Measurements from ENCODE around the gene PRRT1.
A peak's percentile ranks its signal among the peaks of the same experiment; 100 is the strongest.
"Not testable (repeated sequence)": the region's sequence is repeated elsewhere in the genome, so short reads cannot be mapped to it uniquely, and the experiment has no call there.

The PRRT1 gene

GRCh38 chr6:32187725-32188380 lies 36.1 kb upstream of the PRRT1 start:
- H3K27ac ChIP-seq (ENCODE audit: insufficient read depth, low read depth, low read length, poor library complexity, severe bottlenecking); H3K27me3 ChIP-seq (ENCODE audit: control insufficient read depth, insufficient read depth, low read length, poor library complexity, severe bottlenecking); H3K9me3 ChIP-seq (ENCODE audit: control insufficient read depth, low read length): not testable (repeated sequence)
- Histone ChIP-seq H3K36me3 (ENCODE audit: control insufficient read depth, insufficient read depth, low read length) (peaks cover 20% of the 10 kb centered on the region), H3K4me3 (ENCODE audit: insufficient read depth, low read depth, low read length) (peak overlapping the region; percentile 58), H3K4me1 (ENCODE audit: control insufficient read depth, insufficient read depth, low read length) (peaks cover 30% of the 10 kb centered on the region)
- 91% methylated on average over 18 of the region's 18 CpGs for WGBS, 2 experiments

- no peak overlapping the region for H3K27ac ChIP-seq (ENCODE audit: insufficient read depth, low read depth, low read length, poor library complexity, severe bottlenecking)
- peaks cover 24% of the 10 kb centered on the region for H3K36me3 ChIP-seq (ENCODE audit: control insufficient read depth, insufficient read depth, low read length)
- H3K27me3 ChIP-seq (ENCODE audit: control insufficient read depth, insufficient read depth, low read length, poor library complexity, severe bottlenecking) = no peaks in the 10 kb centered on the region
- no peaks in the 10 kb centered on the region for H3K9me3 ChIP-seq (ENCODE audit: control insufficient read depth, low read length)
- 96% methylated on average over 12 of the region's 12 CpGs for WGBS, 2 experiments
- peaks cover 23% of the 10 kb centered on the region for H3K4me1 ChIP-seq (ENCODE audit: control insufficient read depth, insufficient read depth, low read length)
- H3K4me3 ChIP-seq (ENCODE audit: insufficient read depth, low read depth, low read length) = no peak overlapping the region
These were observed 35.4 kb upstream of the PRRT1 start for GRCh38 chr6:32187009-32187709.

GRCh38 chr6:32186151-32186840 lies 34.6 kb upstream of the PRRT1 start:
- Histone ChIP-seq H3K36me3 (ENCODE audit: control insufficient read depth, insufficient read depth, low read length) (peaks cover 27% of the 10 kb centered on the region), H3K4me1 (ENCODE audit: control insufficient read depth, insufficient read depth, low read length) (peaks cover 16% of the 10 kb centered on the region)
- 90 to 93% methylated on average over 10 of the region's 10 CpGs for WGBS, 2 experiments
- not testable (repeated sequence) for H3K27me3 ChIP-seq (ENCODE audit: control insufficient read depth, insufficient read depth, low read length, poor library complexity, severe bottlenecking); H3K4me3 ChIP-seq (ENCODE audit: insufficient read depth, low read depth, low read length); H3K27ac ChIP-seq (ENCODE audit: insufficient read depth, low read depth, low read length, poor library complexity, severe bottlenecking); H3K9me3 ChIP-seq (ENCODE audit: control insufficient read depth, low read length)

- not testable (repeated sequence) for H3K4me3 ChIP-seq (ENCODE audit: insufficient read depth, low read depth, low read length); H3K9me3 ChIP-seq (ENCODE audit: control insufficient read depth, low read length); H3K27me3 ChIP-seq (ENCODE audit: control insufficient read depth, insufficient read depth, low read length, poor library complexity, severe bottlenecking); H3K27ac ChIP-seq (ENCODE audit: insufficient read depth, low read depth, low read length, poor library complexity, severe bottlenecking)
- 31 to 38% methylated on average over 10 to 11 of the region's 11 CpGs for WGBS, 2 experiments
- Histone ChIP-seq H3K36me3 (ENCODE audit: control insufficient read depth, insufficient read depth, low read length) (peaks cover 27% of the 10 kb centered on the region), H3K4me1 (ENCODE audit: control insufficient read depth, insufficient read depth, low read length) (peaks cover 13% of the 10 kb centered on the region)
These were observed 34.0 kb upstream of the PRRT1 start for GRCh38 chr6:32185681-32186131.

- Histone ChIP-seq H3K9me3 (ENCODE audit: control insufficient read depth, low read length) (no peaks in the 10 kb centered on the region), H3K36me3 (ENCODE audit: control insufficient read depth, insufficient read depth, low read length) (peaks cover 27% of the 10 kb centered on the region), H3K4me1 (ENCODE audit: control insufficient read depth, insufficient read depth, low read length) (peaks cover 15% of the 10 kb centered on the region), H3K27me3 (ENCODE audit: control insufficient read depth, insufficient read depth, low read length, poor library complexity, severe bottlenecking) (no peaks in the 10 kb centered on the region), H3K27ac (ENCODE audit: insufficient read depth, low read depth, low read length, poor library complexity, severe bottlenecking) (no peak within 1 kb of the TSS), H3K4me3 (ENCODE audit: insufficient read depth, low read depth, low read length) (no peak within 1 kb of the TSS)
- 85 to 87% methylated on average over 6 of the region's 6 CpGs for WGBS, 2 experiments
These were observed 32.4 kb upstream of the PRRT1 start, which contains the start of gene AGER for GRCh38 chr6:32184084-32184640. AGER (minus strand) TSS chr6:32184253; CDS start chr6:32184222, 31 bp downstream.

GRCh38 chr6:32183483-32184083 lies 31.8 kb upstream of the PRRT1 start:
- H3K36me3 ChIP-seq (ENCODE audit: control insufficient read depth, insufficient read depth, low read length) = peaks cover 27% of the 10 kb centered on the region

GRCh38 chr6:32183030-32183429 lies 31.3 kb upstream of the PRRT1 start:
- WGBS, 2 experiments = 90 to 96% methylated on average over 3 of the region's 3 CpGs
- Histone ChIP-seq H3K9me3 (ENCODE audit: control insufficient read depth, low read length) (no peaks in the 10 kb centered on the region), H3K27ac (ENCODE audit: insufficient read depth, low read depth, low read length, poor library complexity, severe bottlenecking) (no peak overlapping the region), H3K4me1 (ENCODE audit: control insufficient read depth, insufficient read depth, low read length) (peaks cover 10% of the 10 kb centered on the region), H3K36me3 (ENCODE audit: control insufficient read depth, insufficient read depth, low read length) (peaks cover 27% of the 10 kb centered on the region), H3K27me3 (ENCODE audit: control insufficient read depth, insufficient read depth, low read length, poor library complexity, severe bottlenecking) (no peaks in the 10 kb centered on the region), H3K4me3 (ENCODE audit: insufficient read depth, low read depth, low read length) (no peak overlapping the region)

More at GRCh38 chr6:32183483-32184083, 31.8 kb upstream of the PRRT1 start:
- Histone ChIP-seq H3K9me3 (ENCODE audit: control insufficient read depth, low read length) (no peaks in the 10 kb centered on the region), H3K27ac (ENCODE audit: insufficient read depth, low read depth, low read length, poor library complexity, severe bottlenecking) (no peak overlapping the region), H3K4me1 (ENCODE audit: control insufficient read depth, insufficient read depth, low read length) (peaks cover 15% of the 10 kb centered on the region), H3K27me3 (ENCODE audit: control insufficient read depth, insufficient read depth, low read length, poor library complexity, severe bottlenecking) (no peaks in the 10 kb centered on the region), H3K4me3 (ENCODE audit: insufficient read depth, low read depth, low read length) (no peak overlapping the region)
- WGBS, 2 experiments = 92 to 93% methylated on average over 15 of the region's 15 CpGs

GRCh38 chr6:32182555-32182981 lies 30.8 kb upstream of the PRRT1 start:
- whole genome bisulfite sequencing, 2 experiments = 95 to 96% methylated on average over 10 of the region's 10 CpGs

GRCh38 chr6:32181915-32182529 lies 30.3 kb upstream of the PRRT1 start:
- Histone ChIP-seq H3K4me1 (ENCODE audit: control insufficient read depth, insufficient read depth, low read length) (peaks cover 10% of the 10 kb centered on the region), H3K4me3 (ENCODE audit: insufficient read depth, low read depth, low read length) (no peak overlapping the region), H3K27ac (ENCODE audit: insufficient read depth, low read depth, low read length, poor library complexity, severe bottlenecking) (no peak overlapping the region), H3K9me3 (ENCODE audit: control insufficient read depth, low read length) (no peaks in the 10 kb centered on the region), H3K27me3 (ENCODE audit: control insufficient read depth, insufficient read depth, low read length, poor library complexity, severe bottlenecking) (no peaks in the 10 kb centered on the region), H3K36me3 (ENCODE audit: control insufficient read depth, insufficient read depth, low read length) (peaks cover 20% of the 10 kb centered on the region)
- WGBS, 2 experiments = 94 to 95% methylated on average over 10 of the region's 10 CpGs

More at GRCh38 chr6:32182555-32182981, 30.8 kb upstream of the PRRT1 start:
- no peaks in the 10 kb centered on the region for H3K9me3 ChIP-seq (ENCODE audit: control insufficient read depth, low read length)
- H3K4me3 ChIP-seq (ENCODE audit: insufficient read depth, low read depth, low read length) = no peak overlapping the region
- H3K27ac ChIP-seq (ENCODE audit: insufficient read depth, low read depth, low read length, poor library complexity, severe bottlenecking) = no peak overlapping the region
- no peaks in the 10 kb centered on the region for H3K27me3 ChIP-seq (ENCODE audit: control insufficient read depth, insufficient read depth, low read length, poor library complexity, severe bottlenecking)
- H3K4me1 ChIP-seq (ENCODE audit: control insufficient read depth, insufficient read depth, low read length) = peaks cover 10% of the 10 kb centered on the region
- H3K36me3 ChIP-seq (ENCODE audit: control insufficient read depth, insufficient read depth, low read length) = peaks cover 25% of the 10 kb centered on the region
